ENCODE data around the gene TIMM29.
"Not testable (repeated sequence)": the region's sequence is repeated elsewhere in the genome, so short reads cannot be mapped to it uniquely, and the experiment has no call there.

Gene TIMM29

DNA sequence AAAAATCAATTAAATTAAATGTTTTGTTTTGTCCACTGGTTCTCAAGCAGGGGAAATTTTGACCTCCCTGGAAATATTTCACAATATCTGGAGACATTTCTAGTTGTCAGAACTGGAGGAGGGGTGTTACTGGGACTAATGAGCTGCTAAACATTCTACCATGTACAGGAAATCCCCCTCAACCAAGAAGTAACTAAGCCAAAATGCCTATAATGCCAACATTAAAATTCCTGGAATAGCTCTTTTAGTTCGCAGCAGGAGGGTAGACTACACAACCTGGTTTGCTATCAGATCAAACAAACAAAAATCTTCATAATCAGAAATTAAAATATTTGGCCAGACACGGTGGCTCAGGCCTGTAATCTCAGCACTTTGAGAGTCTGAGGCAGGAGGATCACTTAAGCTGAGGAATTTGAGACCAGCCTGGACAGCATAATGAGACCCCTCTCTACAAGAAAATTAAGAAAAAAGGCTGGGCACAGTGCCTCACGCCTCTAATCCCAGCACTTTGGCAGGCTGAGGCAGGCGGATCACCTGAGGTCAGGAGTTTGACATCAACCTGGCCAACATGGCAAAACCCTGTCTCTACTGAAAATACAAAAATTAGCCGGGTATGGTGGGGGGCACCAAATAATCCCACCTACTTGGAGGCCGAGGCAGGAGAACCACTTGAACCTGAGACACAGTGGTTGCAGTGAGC, 18.5 kb downstream of the TIMM29 start:
- DNase-seq: no peak

DNA sequence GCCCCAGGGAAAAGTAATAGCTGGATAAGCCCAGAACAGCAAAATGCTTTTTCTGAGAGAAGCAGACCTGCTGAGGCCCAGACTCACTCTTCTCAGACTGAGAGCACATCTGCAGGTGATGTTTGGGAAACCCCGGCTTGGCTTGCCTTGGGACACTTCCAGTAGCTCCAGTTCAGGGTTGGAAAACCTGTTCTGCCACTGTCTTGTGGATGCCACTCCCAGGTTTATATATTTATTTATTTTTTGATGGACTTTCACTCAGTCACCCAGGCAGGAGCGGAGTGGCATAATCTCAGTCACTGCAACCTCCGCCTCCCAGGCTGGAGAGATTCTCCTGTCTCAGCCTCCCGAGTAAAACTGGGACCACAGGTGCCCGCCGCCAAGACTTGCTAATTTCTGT, 24.2 kb downstream of the TIMM29 start:
- DNase-seq: no peak

DNA sequence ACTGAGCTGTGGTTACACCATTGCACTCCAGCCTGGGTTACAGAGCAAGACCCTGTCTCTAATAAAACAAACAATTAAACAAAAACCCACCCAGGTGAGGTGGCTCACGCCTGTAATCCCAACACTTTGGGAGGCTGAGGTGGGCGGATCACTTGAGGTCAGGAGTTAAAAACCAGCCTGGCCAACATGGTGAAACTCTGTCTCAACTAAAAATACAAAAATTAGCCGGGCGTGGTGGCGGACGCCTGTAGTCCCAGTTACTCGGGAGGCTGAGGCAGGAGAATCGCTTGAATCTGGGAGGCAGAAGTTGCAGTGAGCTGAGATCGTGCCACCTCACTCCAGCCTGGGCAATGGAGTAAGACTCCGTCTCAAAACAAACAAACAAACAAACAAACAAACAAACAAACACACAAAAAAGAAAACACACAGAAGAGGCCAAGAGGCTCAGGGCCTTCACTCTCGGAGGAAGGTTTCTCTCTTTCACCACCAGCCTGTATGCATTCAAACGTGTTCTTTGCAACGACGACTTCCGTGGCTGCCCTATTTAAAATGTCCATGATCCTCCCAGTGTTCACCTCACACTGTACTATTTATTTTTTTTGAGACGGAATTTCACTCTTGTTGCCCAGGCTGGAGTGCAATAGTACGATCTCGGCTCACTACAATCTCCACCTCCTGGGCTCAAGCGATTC, 30.8 kb downstream of the TIMM29 start:
- DNase-seq: not testable (repeated sequence)

DNA sequence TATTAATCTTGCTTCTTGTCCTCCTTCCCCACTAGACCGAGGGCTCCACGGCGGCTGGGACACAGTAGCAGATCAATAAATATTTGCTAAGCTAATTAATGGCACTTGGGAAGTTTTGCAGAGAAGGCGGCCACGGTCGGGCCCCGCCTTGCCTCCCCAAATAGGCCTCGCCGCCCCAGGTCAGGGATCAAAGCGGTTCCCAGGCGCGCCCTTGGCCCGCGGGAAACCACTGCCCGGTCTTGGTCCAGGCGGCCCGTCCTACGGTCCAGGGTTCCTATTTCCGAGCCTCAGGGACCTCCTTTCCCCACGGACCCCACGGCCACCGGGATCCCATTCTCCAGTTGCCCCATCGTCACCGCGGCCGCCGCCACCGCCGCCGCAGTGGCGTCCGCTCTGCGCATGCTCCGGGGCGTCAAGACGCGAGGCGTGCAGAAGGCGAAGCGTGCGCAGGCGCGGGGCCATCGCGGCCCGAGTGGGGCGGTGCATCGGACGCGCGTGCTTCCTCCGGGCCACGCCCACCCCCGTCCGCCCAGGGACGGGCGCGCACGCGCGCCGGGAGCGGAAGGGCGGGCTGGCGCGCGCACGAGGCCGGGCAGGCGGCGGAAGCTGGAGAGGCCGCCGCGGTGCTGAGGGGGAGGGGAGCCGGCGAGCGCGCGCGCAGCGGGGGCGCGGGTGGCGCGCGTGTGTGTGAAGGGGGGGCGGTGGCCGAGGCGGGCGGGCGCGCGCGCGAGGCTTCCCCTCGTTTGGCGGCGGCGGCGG, 31.9 kb downstream of the TIMM29 start, which contains the start of gene SMARCA4:
TSS of gene SMARCA4 (plus strand) at position 717 of the 759 bp plus-strand sequence. CDS start 23,122 bp downstream, outside the sequence.
- DNase-seq: peak; percentile 97 to 99

DNA sequence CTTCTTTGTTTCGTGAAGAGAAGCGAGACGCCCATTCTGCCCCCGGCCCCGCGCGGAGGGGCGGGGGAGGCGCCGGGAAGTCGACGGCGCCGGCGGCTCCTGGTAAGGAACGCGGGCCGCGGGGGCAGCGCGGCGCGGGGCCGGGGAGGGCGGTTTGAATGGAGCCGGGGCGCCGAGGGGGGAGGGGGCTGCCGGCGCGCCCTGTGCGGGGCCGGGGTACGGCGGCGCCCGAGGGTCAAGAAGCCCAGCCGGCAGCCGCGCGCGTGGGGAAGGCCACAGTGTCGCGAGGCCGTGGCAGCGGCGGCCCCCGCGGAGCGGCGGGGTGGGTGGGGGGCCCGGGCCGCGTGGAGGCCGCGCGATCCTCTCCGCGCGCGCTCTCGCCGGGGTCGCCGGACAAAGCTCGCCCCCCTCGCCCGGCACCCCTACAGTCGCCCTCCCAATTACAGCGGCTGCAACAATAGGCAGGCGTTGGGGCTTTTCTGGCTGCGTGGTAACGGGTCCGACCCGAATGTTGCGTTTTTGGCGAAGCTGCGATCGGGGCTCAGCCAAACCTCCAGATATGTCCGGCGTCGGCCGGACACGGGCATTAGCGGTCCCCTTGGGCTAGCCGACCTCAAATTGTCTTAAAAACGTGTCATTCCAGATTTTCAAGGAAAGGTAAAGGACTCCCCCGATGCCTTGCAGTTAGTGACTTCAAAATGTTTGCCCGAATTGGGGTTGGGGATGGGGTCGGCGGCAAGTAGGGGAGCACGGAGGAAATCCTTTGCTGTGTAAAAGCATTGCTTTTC, 32.7 kb downstream of the TIMM29 start:
- DNase-seq: no peak

DNA sequence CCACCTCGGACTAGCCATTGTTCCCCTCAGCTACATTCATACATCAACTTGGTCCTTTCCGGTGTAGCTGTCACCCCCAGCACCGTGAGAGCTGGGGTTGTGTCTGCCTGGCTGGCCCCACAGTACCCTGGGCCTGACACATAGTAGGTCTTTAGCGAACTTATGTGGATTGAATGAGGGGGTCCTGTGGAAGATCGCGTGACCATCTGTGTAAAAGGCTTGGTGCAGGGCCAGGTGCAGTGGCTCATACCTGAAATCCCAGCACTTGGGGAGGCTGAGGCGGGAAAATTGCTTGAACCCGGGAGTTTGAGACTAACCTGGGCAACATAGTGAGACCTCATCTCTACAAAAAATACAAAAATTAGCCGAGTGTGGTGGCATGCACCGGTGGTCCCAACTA, 34.3 kb downstream of the TIMM29 start:
- no peak for DNase-seq

DNA sequence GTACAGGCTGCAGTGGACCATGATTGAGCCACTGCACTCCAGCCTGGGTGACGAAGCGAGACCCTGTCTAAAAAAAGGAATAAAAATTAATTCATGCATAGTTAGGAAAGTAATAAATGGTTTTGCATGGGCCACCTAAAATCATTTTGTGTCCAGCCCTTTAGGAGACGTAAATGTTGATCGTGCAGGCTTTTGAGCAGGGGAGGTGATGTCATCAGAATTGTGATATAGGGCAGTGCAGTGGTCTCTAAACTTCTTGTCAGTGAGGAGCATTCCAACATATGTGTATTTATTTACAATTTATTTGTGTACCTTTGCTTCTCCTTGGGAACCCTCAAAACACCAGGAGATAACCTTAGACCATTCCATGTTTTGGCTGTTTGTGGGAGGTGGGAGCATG, 35.3 kb downstream of the TIMM29 start:
- DNase-seq: no peak

DNA sequence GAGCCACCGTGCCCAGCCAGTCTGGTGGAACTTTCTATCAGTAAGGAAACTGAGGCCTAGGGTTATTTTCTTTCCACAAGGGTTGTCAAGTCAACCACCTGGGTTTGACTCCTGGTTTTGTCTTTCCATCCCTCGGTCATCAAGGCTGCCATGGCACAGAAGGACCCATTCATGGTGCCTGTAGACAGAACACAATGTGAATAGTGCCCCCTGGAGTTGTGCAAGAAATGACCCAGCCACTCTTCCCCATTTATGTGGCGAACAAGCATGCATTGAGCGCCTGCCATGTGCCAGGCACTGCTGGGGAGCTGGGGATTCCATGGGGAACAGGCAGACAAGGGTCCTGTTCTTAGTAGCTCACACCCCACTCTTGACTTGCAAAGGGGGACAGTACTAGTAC, 36.3 kb downstream of the TIMM29 start:
- no peak for DNase-seq

DNA sequence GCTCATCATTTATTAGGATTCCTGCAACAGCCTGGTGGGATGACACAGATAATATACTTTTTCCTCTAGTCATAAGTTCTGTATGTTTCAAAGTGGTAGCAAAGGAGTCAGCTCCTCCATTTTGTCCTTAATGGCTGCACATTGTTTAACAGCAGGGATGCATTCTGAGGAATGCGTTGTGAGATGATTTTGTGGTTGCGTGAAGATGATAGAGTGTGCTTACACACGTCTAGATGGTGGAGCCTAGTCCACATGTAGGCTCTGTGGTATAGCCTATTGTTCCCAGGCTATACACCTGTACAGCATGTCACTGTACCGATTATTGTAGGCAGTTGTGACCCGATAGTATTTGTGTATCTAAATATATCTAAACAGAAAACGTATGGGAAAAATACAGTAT, 36.8 kb downstream of the TIMM29 start:
- DNase-seq: no peak

DNA sequence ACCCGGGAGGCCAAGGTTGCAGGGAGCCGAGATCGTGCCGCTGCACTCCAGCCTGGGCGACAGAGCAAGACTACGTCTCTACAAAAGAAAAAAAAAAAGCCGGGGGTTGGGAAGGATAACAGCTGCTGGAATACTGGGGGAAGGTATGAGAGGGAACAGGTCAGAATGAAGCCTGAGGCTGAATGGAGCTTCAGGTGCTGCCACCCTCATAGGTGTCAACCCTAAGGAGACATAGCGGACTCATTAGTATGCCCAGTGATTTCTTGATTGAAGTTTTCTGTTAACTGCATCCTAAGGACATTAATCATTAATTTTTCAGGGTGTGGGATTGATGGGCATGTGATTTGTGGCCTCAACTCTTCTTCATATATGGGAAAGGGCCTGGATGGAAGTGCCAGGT, 38.2 kb downstream of the TIMM29 start:
- DNase-seq: no peak

DNA sequence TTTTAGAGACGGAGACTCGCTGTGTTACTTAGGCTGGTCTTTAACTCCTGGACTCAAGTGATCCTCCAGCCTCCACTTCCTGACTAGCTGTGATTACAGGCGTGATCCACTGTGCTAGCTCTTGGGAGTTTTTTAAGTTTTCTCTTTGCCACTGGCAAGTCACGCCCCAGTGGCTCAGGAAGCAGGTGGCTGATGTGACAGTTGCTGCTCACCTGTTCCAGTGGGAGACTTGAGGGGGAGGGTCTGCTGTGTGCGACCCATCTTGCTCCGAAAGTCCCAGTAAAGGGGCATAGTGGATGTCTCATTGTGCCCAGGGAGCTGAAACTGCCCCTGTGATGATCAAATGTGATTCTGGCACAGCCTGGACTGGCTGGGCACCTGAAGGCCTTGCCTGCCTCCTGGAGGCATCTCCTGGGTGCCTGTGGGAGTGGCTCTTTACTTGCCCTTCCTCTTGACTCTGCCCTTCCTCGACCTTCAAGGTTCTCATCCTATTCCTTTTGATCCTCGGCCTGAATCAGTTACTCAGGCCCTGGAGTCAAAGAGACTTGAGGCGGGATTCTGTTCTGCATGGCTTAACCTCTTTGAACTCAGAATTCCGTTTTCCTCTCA, 40.0 kb downstream of the TIMM29 start:
- DNase-seq: no peak

DNA sequence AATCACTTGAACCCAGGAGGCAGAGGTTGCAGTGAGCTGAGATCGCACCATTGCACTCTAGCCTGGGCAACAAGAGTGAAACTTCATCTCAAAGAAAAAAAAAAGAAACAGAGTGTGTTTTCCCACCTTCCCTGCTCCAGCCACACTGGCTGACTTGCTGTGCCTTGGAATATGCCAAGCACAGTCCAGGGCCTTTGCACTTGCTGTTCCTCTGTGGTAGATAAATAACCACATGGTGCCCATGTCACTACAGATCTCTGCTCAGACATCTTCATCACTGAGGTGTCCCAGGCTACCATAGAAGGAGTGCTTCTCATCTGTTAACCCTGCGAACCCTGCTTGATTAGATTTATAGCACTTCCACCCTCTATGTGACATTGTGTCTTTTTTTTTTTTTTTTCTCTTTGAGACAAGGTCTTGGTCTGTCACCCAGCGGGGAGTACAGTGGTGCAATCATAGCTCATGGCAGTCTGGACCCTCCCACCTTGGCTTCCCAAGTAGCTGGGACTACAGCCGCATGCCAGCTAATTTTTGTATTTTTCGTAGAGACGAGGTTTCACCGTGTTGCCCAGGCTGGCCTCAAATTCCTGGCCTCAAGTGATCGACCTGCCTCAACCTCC, 42.6 kb downstream of the TIMM29 start:
- no peak for DNase-seq

DNA sequence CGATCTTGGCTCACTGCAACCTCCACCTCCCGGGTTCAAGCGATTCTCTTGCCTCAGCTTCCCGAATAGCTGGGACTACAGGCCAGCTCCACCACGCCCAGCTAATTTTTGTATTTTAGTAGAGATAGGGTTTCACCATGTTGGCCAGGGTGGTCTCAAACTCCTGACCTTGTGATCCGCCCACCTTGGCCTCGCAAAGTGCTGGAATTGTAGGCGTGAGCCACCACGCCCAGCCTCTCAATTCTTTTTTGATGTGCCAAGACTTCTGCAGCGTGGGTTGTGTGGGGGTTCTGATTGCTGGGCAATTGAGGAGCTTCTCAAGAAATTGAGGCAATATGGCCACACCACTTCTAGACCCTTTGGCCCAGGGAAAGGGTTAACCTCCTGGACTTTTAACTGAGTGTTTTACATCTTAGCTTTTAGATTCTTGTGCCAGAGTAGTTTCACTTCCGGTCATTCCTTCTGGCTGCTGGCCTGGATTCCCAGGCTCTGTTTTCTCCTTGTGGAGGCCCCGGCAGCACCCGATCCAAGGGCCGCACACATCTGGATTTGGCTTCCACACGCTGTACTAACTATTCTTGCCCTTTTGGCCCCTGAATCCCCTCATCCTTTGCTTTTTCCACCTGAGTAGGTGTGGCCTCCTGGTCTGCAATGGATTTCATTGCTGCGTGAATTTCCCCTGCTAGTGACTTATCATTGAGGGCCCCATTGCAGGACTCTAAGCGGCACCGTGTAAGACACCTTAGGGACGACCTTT, 46.9 kb downstream of the TIMM29 start:
- DNase-seq: no peak

DNA sequence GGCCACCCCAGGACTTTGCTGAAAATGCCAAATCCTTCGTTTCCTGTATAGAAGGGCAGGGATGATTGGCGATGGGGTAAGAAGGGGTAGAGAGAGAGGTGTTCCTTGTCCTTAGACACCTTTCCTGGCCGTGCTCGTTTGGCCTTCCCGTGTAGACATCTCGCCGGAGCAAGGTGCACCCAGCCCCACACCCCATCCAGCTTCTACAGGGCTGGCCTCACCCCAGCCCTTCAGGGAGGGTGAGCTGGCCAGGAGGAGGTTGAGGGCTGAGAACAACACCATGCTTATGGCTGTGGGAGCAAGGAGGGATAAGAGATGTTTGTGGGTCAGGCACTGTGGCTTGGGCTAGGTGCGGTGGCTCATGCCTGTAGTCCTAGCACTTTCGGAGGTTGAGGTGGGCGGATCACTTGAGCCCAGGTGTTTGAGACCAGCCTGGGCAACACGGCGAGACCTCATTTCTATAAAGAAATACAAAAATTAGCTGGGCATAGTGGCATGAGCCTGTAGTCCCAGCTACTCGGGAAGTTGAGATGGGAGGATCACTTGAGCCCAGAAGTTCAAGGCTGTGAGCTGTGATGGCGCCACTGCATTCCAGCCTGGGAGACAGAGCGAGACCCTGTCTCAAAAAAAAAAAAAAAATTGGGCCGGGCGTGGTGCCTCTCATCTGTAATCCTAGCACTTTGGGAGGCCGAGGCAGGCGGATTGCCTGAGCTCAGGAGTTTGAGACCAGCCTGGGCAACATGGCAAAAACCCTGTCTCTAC, 47.7 kb downstream of the TIMM29 start:
- no peak for DNase-seq

DNA sequence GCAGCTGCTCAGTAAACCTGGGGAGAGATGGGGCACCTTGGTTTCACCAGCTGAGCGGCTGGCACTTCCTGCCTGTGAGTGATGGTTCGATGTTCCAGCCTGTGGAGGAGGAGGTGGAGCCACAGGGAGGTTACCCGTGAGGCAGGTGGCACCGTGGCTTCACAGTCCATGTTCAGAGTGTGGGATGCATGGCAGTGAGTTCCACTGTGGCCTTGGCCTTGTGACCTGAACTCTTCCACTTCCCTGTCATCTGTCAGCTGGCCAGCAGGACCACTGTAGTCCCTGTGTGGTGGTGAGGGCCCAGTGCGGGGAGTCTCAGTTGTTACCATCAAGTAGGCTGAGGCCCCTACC, 49.1 kb downstream of the TIMM29 start:
- no peak for DNase-seq

All from stimulated activated CD4-positive, alpha-beta T cell treated with anti-CD3 and anti-CD28 coated beads, Interleukin-4, amount 100 ng/mL, for 4 hours (primary cell).